PC-3 (cell line): ENCODE measurements around the gene ARMC8.

ENCODE experiments used
- CTCF ChIP-seq: fragments of 300-600 bp; sonication (generic); conservative IDR thresholded peaks from 2 replicates; pipeline ENCODE4 v1.5.1; 2017; ENCODE audit warnings: antibody characterized with exemption, low read depth, mild to moderate bottlenecking, low read length
- EZH2phosphoT487 ChIP-seq: fragments of 300-600 bp; sonication (generic); IDR thresholded peaks from 2 replicates; pipeline ENCODE4 v1.6.1; 2018; ENCODE audit warnings: mild to moderate bottlenecking, antibody characterized with exemption, low read length, borderline replicate concordance

- TF ChIP-seq CTCF (no peak), EZH2phosphoT487 (no peak)
Measured at GRCh38 chr3:138326866-138327595, 139.9 kb downstream of the ARMC8 start.
